Spleen (tissue), 7 donors: ENCODE data around the gene MTX1.

Source experiments
- POLR2A ChIP-seq, 3 donors: fragments of 450-650 bp; IDR thresholded peaks; one replicate each; pipeline ENCODE4 v1.5.1; 2017; ENCODE audit warnings: antibody characterized with exemption in 3 of 3, mild to moderate bottlenecking in 1 of 3
- POLR2AphosphoS5 ChIP-seq, 3 donors: sonication (generic); formaldehyde crosslinking; IDR thresholded peaks; one replicate each; pipeline ENCODE4 v1.5.1; 2017; ENCODE audit warnings: antibody characterized with exemption in 3 of 3
- TF ChIP-seq, protein P1 (sequence below), 11 experiments: fragments of 200-600 bp in 7 of 11; fragments of 450-650 bp in 4 of 11; sonication (generic) in 4 of 11; IDR thresholded peaks in 8 of 11; conservative IDR thresholded peaks in 3 of 11; 1 replicate in 7 of 11; 2 replicates in 4 of 11; pipeline versions ENCODE4 v1.4.0 to v1.8.0; 2016 to 2021; ENCODE audit warnings: antibody characterized with exemption in 11 of 11, inconsistent platforms in 4 of 11, mild to moderate bottlenecking in 1 of 11
- donor health status: DM: no; HTN: no; CAD: no; lungs with moderate emphysema.
- donor health status: DM: no; HTN: no; CAD: no.
- donor health status: DM: no; HTN: no; CAD: no.

DNA sequence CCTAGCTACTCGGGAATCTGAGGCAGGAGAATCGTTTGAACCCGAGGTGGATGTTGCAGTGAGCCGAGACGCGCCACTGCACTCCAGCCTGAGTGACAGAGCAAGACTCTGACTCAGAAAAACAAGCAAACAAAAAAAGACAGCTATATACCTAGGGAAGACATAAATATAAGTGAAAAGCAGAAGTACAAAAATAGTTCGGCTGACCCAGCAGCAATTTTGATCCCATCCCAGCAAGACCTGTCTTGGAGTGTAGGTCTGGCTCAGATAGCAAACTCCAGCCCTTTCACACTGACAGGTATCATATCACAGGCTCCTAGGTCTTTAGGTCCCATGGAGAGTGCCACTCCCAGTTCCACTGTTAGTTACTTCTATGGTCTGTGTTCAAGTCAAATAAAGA is 14.6 kb downstream of the MTX1 start:
- TF ChIP-seq, protein P1, sequence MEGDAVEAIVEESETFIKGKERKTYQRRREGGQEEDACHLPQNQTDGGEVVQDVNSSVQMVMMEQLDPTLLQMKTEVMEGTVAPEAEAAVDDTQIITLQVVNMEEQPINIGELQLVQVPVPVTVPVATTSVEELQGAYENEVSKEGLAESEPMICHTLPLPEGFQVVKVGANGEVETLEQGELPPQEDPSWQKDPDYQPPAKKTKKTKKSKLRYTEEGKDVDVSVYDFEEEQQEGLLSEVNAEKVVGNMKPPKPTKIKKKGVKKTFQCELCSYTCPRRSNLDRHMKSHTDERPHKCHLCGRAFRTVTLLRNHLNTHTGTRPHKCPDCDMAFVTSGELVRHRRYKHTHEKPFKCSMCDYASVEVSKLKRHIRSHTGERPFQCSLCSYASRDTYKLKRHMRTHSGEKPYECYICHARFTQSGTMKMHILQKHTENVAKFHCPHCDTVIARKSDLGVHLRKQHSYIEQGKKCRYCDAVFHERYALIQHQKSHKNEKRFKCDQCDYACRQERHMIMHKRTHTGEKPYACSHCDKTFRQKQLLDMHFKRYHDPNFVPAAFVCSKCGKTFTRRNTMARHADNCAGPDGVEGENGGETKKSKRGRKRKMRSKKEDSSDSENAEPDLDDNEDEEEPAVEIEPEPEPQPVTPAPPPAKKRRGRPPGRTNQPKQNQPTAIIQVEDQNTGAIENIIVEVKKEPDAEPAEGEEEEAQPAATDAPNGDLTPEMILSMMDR (IDR thresholded peaks at IDR 0.05 in 8 of 11, conservative IDR thresholded peaks at IDR 0.05 in 3 of 11) = no peak
- TF ChIP-seq POLR2A (IDR thresholded peaks at IDR 0.05) = no peak
- TF ChIP-seq POLR2AphosphoS5 (IDR thresholded peaks at IDR 0.05) = no peak
